Retinal pigment epithelial cell (primary cell): ENCODE results near the gene SEC22A.

Experiments used
- DNase-seq: peaks from one replicate; pipeline ENCODE4 v3.0.0-alpha.2; 2010; ENCODE audit warnings: low read depth
- H3K4me3 ChIP-seq: 2 replicates; pipeline ENCODE4 v1.5.1; 2011; ENCODE audit warnings: mild to moderate bottlenecking, low read length, control low read depth, moderate library complexity
- CTCF ChIP-seq: conservative IDR thresholded peaks from 2 replicates; pipeline ENCODE4 v1.5.1; 2011; ENCODE audit warnings: low read depth, low read length, control low read depth, inconsistent platforms

The SEC22A gene

DNA sequence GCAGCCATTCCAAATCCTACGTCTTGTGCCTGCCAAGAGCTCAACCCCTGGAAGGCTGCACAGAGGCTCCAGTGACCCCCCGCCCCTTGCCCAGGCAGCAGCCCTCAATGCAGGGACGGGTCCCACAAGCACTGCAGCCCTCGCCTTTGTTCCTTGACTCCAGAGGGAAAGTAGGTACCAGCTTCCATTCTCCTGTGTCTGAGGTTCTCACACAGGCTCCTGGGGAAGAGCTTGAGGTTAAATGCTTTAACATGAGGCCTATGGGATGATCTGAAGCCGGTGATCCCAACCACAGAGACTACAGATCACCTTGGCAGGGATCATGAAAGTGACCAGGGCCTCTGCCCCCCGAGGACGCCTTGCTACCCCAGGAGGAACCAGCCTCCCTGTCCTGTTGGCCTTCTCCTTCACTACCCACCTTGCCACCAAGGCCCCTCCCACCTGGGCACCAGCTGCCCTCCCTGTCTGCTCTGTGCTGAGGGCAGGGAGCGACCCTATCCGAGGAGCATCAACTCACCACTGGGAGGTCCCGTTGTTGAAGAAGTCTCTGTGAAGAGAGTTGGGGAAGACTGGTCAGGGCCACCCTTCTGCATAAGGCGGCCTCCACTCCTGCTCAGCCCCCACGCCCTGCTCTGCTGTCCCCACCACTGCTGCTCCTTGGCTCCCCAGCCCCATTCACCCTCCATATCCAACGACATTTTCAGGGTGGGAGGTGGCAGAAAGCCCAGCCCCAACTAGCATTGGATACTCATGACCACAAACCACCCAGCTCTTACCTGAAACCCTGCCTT is 95.3 kb downstream of the SEC22A start:
- TF ChIP-seq CTCF: no peak
- H3K4me3 ChIP-seq: no peak overlapping the region
- no peak for DNase-seq

DNA sequence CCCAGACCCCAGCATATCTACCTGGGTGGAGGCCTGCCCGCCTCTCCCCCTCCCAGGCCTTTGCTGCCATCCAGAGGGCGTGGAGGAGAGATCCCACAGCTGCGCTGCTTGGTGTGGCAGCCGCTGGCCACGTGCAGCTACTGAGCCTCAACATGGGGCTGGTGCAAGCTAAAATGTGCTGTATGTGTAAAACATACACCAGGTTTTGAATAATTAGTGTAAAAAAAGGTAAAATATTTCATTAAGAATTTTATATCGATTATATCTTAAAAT is 95.8 kb downstream of the SEC22A start:
- no peak for TF ChIP-seq CTCF
- no peak overlapping the region for H3K4me3 ChIP-seq
- no peak for DNase-seq

GRCh38 chr3:123298903-123299302 is 97.2 kb downstream of the SEC22A start:
- no peak for DNase-seq
- no peak overlapping the region for H3K4me3 ChIP-seq
- no peak for TF ChIP-seq CTCF

DNA sequence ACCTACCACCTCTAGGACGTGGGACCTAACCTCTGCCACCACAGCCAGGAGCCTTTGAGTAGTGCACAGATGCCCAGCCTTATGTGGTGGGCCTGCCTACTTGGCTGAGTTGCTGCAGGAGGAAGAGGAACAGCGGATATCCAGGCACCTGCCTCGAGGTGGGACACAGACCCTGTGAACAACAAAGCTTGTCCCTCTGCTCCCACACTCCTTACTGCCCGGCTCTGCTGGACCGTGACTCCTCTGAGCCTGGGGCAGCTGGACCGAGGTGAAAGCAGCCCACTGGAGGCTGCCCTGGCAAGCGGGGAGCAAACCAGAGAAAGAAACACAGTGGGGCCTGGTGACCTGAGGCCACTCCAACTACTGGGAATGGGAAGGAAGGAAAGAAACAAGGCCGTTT is 97.8 kb downstream of the SEC22A start:
- TF ChIP-seq CTCF: no peak
- no peak overlapping the region for H3K4me3 ChIP-seq
- no peak for DNase-seq

- no peak for TF ChIP-seq CTCF
- no peak overlapping the region for H3K4me3 ChIP-seq
- no peak for DNase-seq
Measured at GRCh38 chr3:123300056-123300455, 98.3 kb downstream of the SEC22A start.

- no peak for TF ChIP-seq CTCF
- no peak overlapping the region for H3K4me3 ChIP-seq
- DNase-seq: no peak
Measured at GRCh38 chr3:123300583-123300982, 98.8 kb downstream of the SEC22A start.

- TF ChIP-seq CTCF: no peak
- H3K4me3 ChIP-seq: no peak overlapping the region
- DNase-seq: no peak
Measured at GRCh38 chr3:123301331-123302184, 99.8 kb downstream of the SEC22A start.
